Measurements from ENCODE around the gene SNTB2. TPM values are rescaled to one million over a fixed set of nuclear protein-coding genes. Genes with fewer than 3 reads are reported as not detected.

Gene SNTB2
- total RNA-seq, 2 donors from 2014 or later, result 22.7 to 27.8 TPM

GRCh38 chr16:69176033-69176800, 10.7 kb upstream of the SNTB2 start:
- intact Hi-C loops (cut with DNase I), result no loop called here
- DNase-seq (no peak), ATAC-seq (peak in 1 of 2 donors; percentile 6)

GRCh38 chr16:69179328-69180010, 7.5 kb upstream of the SNTB2 start:
- ATAC-seq (peak; percentile 85 to 87), DNase-seq (peak; percentile 79)
- intact Hi-C loops (cut with DNase I), result no loop called here

GRCh38 chr16:69180011-69180338, 7.0 kb upstream of the SNTB2 start:
- intact Hi-C loops (cut with DNase I), result no loop called here
- ATAC-seq (peak; percentile 25 to 28), DNase-seq (no peak)

GRCh38 chr16:69182730-69183416, 4.1 kb upstream of the SNTB2 start:
- ATAC-seq, result no peak
- intact Hi-C loops (cut with DNase I), result no loop called here
- no peak for DNase-seq

GRCh38 chr16:69187446-69188235, 677 bp downstream of the SNTB2 start:
- DNase-seq, result peak; percentile 68
- peak; percentile 20 to 51 for ATAC-seq
- intact Hi-C loops (cut with DNase I), result no loop called here

GRCh38 chr16:69188236-69188549, 1.2 kb downstream of the SNTB2 start:
- no peak for DNase-seq
- intact Hi-C loops (cut with DNase I), result no loop called here
- ATAC-seq, result peak in 1 of 2 donors; percentile 25

GRCh38 chr16:69188716-69189115, 1.8 kb downstream of the SNTB2 start:
- peak in 1 of 2 donors; percentile 17 for ATAC-seq

GRCh38 chr16:69190046-69190588, 3.2 kb downstream of the SNTB2 start:
- intact Hi-C loops (cut with DNase I), result loop anchor here in 1 of 2 donors (10.0 kb wide), 1 partner anchor 95 kb away; no protein-coding TSS in a partner anchor
- ATAC-seq (no peak), DNase-seq (no peak)

More at GRCh38 chr16:69188716-69189115, 1.8 kb downstream of the SNTB2 start:
- DNase-seq, result no peak
- intact Hi-C loops (cut with DNase I), result no loop called here

GRCh38 chr16:69190598-69190997, 3.6 kb downstream of the SNTB2 start:
- intact Hi-C loops (cut with DNase I), result loop anchor here in 1 of 2 donors (10.0 kb wide), 1 partner anchor 94 kb away; no protein-coding TSS in a partner anchor
- no peak for DNase-seq
- ATAC-seq, result no peak

GRCh38 chr16:69191136-69191535, 4.2 kb downstream of the SNTB2 start:
- no peak for DNase-seq
- intact Hi-C loops (cut with DNase I), result loop anchor here in 1 of 2 donors (10.0 kb wide), 1 partner anchor 94 kb away; no protein-coding TSS in a partner anchor
- ATAC-seq, result no peak

- DNase-seq (no peak), ATAC-seq (no peak)
- intact Hi-C loops (cut with DNase I), result loop anchor here in 1 of 2 donors (10.0 kb wide), 1 partner anchor 91 kb away; no protein-coding TSS in a partner anchor
Observed at GRCh38 chr16:69193855-69194254, 6.9 kb downstream of the SNTB2 start.

- ATAC-seq (peak in 1 of 2 donors; percentile 40), DNase-seq (no peak)
- intact Hi-C loops (cut with DNase I), result loop anchor here in 1 of 2 donors (10.0 kb wide), 1 partner anchor 90 kb away; no protein-coding TSS in a partner anchor
Observed at GRCh38 chr16:69194488-69194887, 7.5 kb downstream of the SNTB2 start.

- intact Hi-C loops (cut with DNase I), result loop anchor here in 1 of 2 donors (10.0 kb wide), 1 partner anchor 89 kb away; no protein-coding TSS in a partner anchor
- DNase-seq (no peak), ATAC-seq (no peak)
Observed at GRCh38 chr16:69195369-69196029, 8.5 kb downstream of the SNTB2 start.

GRCh38 chr16:69197573-69197972, 10.6 kb downstream of the SNTB2 start:
- ATAC-seq (no peak), DNase-seq (no peak)
- intact Hi-C loops (cut with DNase I), result loop anchor here in 1 of 2 donors (10.0 kb wide), 1 partner anchor 87 kb away; no protein-coding TSS in a partner anchor

GRCh38 chr16:69199382-69199781, 12.4 kb downstream of the SNTB2 start:
- ATAC-seq, result peak in 1 of 2 donors; percentile 67
- no peak for DNase-seq
- intact Hi-C loops (cut with DNase I), result loop anchor here in 1 of 2 donors (10.0 kb wide), 1 partner anchor 85 kb away; no protein-coding TSS in a partner anchor

GRCh38 chr16:69201291-69201690, 14.3 kb downstream of the SNTB2 start:
- DNase-seq (no peak), ATAC-seq (no peak)
- intact Hi-C loops (cut with DNase I), result no loop called here

- intact Hi-C loops (cut with DNase I), result no loop called here
- DNase-seq (no peak), ATAC-seq (peak in 1 of 2 donors; percentile 47)
Observed at GRCh38 chr16:69201787-69202186, 14.8 kb downstream of the SNTB2 start.

GRCh38 chr16:69204172-69204571, 17.2 kb downstream of the SNTB2 start:
- intact Hi-C loops (cut with DNase I), result no loop called here
- peak in 1 of 2 donors; percentile 49 for ATAC-seq
- DNase-seq, result no peak

Measured in left cardiac atrium (tissue), 4 donors.